ENCODE results near the gene BMP5. TPM values are rescaled to one million over a fixed set of nuclear protein-coding genes. Genes with fewer than 3 reads are reported as not detected.

The BMP5 gene
- total and polyA plus RNA-seq, 4 donors, result 0.42 to 0.92 (median 0.65) TPM

- H3K4me3 ChIP-seq (ENCODE audit: low read depth in 1 of 3, low read length in 3 of 3), result no peak overlapping the region
- no peak for DNase-seq (ENCODE audit: low spot score)
- WGBS, result 32% methylated on average over 3 of the region's 3 CpGs
- TF ChIP-seq HNF4A (conservative IDR thresholded peaks at IDR 0.05) (no peak), RAD21 (IDR thresholded peaks at IDR 0.05) (no peak), JUND (IDR thresholded peaks at IDR 0.05) (no peak), RXRA (IDR thresholded peaks at IDR 0.05) (no peak), TAF1 (conservative IDR thresholded peaks at IDR 0.05) (no peak), ZBTB33 (IDR thresholded peaks at IDR 0.05) (no peak), SP1 (IDR thresholded peaks at IDR 0.05) (no peak), FOXA1 (IDR thresholded peaks at IDR 0.05) (no peak)
- no peak overlapping the region for H3K9ac ChIP-seq (ENCODE audit: low read depth in 1 of 2, low read length in 2 of 2)
- no peaks in the 10 kb centered on the region for H3K4me1 ChIP-seq (ENCODE audit: control insufficient read depth in 4 of 4, insufficient read depth in 4 of 4, low read length in 3 of 4)
- H3K9me3 ChIP-seq (ENCODE audit: control insufficient read depth in 4 of 4, low read length in 3 of 4), result peaks cover 0 to 3% (median 0%) of the 10 kb centered on the region in 4 donors
- no peaks in the 10 kb centered on the region for H3K27me3 ChIP-seq (ENCODE audit: control insufficient read depth in 4 of 4, insufficient read depth in 4 of 4, low read length in 3 of 4)
- no peak overlapping the region for H3K27ac ChIP-seq (ENCODE audit: low read depth in 1 of 2, low read length in 2 of 2)
- no peaks in the 10 kb centered on the region for H3K36me3 ChIP-seq (ENCODE audit: control insufficient read depth in 4 of 4, insufficient read depth in 3 of 4, low read depth in 1 of 4, low read length in 3 of 4)
Observed at GRCh38 chr6:55836481-55836880, 38.9 kb downstream of the BMP5 start.

GRCh38 chr6:55835220-55835619 is 40.2 kb downstream of the BMP5 start:
- Histone ChIP-seq H3K4me3 (ENCODE audit: low read depth in 1 of 3, low read length in 3 of 3) (no peak overlapping the region), H3K4me1 (ENCODE audit: control insufficient read depth in 4 of 4, insufficient read depth in 4 of 4, low read length in 3 of 4) (no peaks in the 10 kb centered on the region), H3K27me3 (ENCODE audit: control insufficient read depth in 4 of 4, insufficient read depth in 4 of 4, low read length in 3 of 4) (no peaks in the 10 kb centered on the region), H3K36me3 (ENCODE audit: control insufficient read depth in 4 of 4, insufficient read depth in 3 of 4, low read depth in 1 of 4, low read length in 3 of 4) (no peaks in the 10 kb centered on the region), H3K27ac (ENCODE audit: low read depth in 1 of 2, low read length in 2 of 2) (no peak overlapping the region), H3K9ac (ENCODE audit: low read depth in 1 of 2, low read length in 2 of 2) (no peak overlapping the region), H3K9me3 (ENCODE audit: control insufficient read depth in 4 of 4, low read length in 3 of 4) (peaks cover 0 to 3% (median 0%) of the 10 kb centered on the region in 4 donors)
- no peak for DNase-seq (ENCODE audit: low spot score)
- 81% methylated on average over 1 of the region's 1 CpG for WGBS
- no peak for TF ChIP-seq FOXA1 (IDR thresholded peaks at IDR 0.05)
- TF ChIP-seq EGR1 (IDR thresholded peaks at IDR 0.05; ENCODE audit: low read depth in 2 of 2), result no peak
- TF ChIP-seq REST (IDR thresholded peaks at IDR 0.05), result no peak

DNA sequence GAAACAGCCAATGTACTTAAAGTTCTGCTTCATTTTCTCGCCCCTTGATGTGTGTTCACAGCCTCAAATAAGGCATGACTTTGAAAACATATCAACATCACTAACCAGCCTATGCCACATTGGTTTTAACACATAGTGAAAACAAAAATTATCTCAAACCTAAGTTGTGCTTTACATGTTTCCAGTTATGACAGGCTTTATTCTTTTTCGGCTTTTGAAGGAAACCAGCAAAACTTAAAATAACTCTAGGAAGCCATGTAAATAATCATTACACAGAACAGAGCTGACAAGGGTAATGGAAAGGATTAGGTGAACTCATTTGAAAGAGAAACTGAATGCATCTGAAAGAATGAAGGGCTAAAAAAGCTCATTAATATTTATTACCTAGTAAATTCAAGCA is 42.1 kb downstream of the BMP5 start:
- Histone ChIP-seq H3K4me3 (ENCODE audit: low read depth in 1 of 3, low read length in 3 of 3) (no peak overlapping the region), H3K4me1 (ENCODE audit: control insufficient read depth in 4 of 4, insufficient read depth in 4 of 4, low read length in 3 of 4) (no peaks in the 10 kb centered on the region), H3K9me3 (ENCODE audit: control insufficient read depth in 4 of 4, low read length in 3 of 4) (peaks cover 0 to 3% (median 0%) of the 10 kb centered on the region in 4 donors), H3K27me3 (ENCODE audit: control insufficient read depth in 4 of 4, insufficient read depth in 4 of 4, low read length in 3 of 4) (no peaks in the 10 kb centered on the region), H3K36me3 (ENCODE audit: control insufficient read depth in 4 of 4, insufficient read depth in 3 of 4, low read depth in 1 of 4, low read length in 3 of 4) (no peaks in the 10 kb centered on the region), H3K9ac (ENCODE audit: low read depth in 1 of 2, low read length in 2 of 2) (no peak overlapping the region), H3K27ac (ENCODE audit: low read depth in 1 of 2, low read length in 2 of 2) (no peak overlapping the region)
- TF ChIP-seq JUND (IDR thresholded peaks at IDR 0.05), result no peak
- TF ChIP-seq, protein P1, sequence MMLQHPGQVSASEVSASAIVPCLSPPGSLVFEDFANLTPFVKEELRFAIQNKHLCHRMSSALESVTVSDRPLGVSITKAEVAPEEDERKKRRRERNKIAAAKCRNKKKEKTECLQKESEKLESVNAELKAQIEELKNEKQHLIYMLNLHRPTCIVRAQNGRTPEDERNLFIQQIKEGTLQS (IDR thresholded peaks at IDR 0.05), result no peak
- 64% methylated on average over 2 of the region's 2 CpGs for WGBS
- no peak for DNase-seq (ENCODE audit: low spot score)

Measured in liver (tissue), 9 donors.